Small intestine (tissue), 7 donors: ENCODE measurements around the gene COL26A1. TPM values are rescaled to one million over a fixed set of nuclear protein-coding genes. Genes with fewer than 3 reads are reported as not detected.

Experiments
- DNase-seq, 2 donors: peaks; one replicate each; pipeline versions ENCODE4 v3.0.0 to v3.0.0-alpha.2; 2013
- FAIRE-seq: peaks from 2 replicates; lab custom pipeline; 2012; peaks lifted over from hg19 to GRCh38; lab: Jason Lieb, UNC
- H3K27ac ChIP-seq, 3 donors: one replicate each; pipeline ENCODE4 v1.5.1; 2013; ENCODE audit warnings: low read length in 2 of 3, mild to moderate bottlenecking in 2 of 3, control low read depth in 1 of 3, inconsistent platforms in 1 of 3, low read depth in 1 of 3, moderate library complexity in 1 of 3
- H3K27me3 ChIP-seq, 3 donors: one replicate each; pipeline ENCODE4 v1.6.1; 2013; ENCODE audit warnings: low read length in 3 of 3, inconsistent platforms in 1 of 3; ENCODE audit not compliant: control insufficient read depth in 3 of 3, insufficient read depth in 3 of 3
- H3K36me3 ChIP-seq, 3 donors: one replicate each; pipeline ENCODE4 v1.6.1; 2013; ENCODE audit warnings: low read length in 3 of 3, inconsistent platforms in 1 of 3, low read depth in 1 of 3, mild to moderate bottlenecking in 1 of 3, moderate library complexity in 1 of 3; ENCODE audit not compliant: control insufficient read depth in 3 of 3, insufficient read depth in 2 of 3
- H3K4me1 ChIP-seq, 3 donors: one replicate each; pipeline ENCODE4 v1.6.1; 2013; ENCODE audit warnings: low read length in 2 of 3, inconsistent platforms in 1 of 3, low read depth in 1 of 3, mild to moderate bottlenecking in 1 of 3, moderate library complexity in 1 of 3; ENCODE audit not compliant: control insufficient read depth in 3 of 3, insufficient read depth in 2 of 3
- H3K4me3 ChIP-seq, 3 donors: one replicate each; pipeline ENCODE4 v1.5.1; 2013; ENCODE audit warnings: low read length in 3 of 3, control low read depth in 1 of 3, inconsistent platforms in 1 of 3, low read depth in 1 of 3, mild to moderate bottlenecking in 1 of 3, moderate library complexity in 1 of 3
- H3K9me3 ChIP-seq, 2 donors: one replicate each; pipeline ENCODE4 v1.6.1; 2013; ENCODE audit warnings: low read depth in 1 of 2, low read length in 1 of 2; ENCODE audit not compliant: control insufficient read depth in 2 of 2, insufficient read depth in 1 of 2
- WGBS, 3 donors: extraction: QIAGEN DNeasy Blood & Tissue Kit; methylation state at CpG; one replicate each; pipeline ENCODE4 v1.1.7; 2013; 5-methylcytosine and 5-hydroxymethylcytosine counted together
- polyA plus RNA-seq, 4 donors: library from polyadenylated mRNA; stranded (reverse) in 3 of 4; unstranded in 1 of 4; fragments of 200-250 nt in 3 of 4; fragments of 120-200 nt in 1 of 4; gene quantifications; one replicate each; pipeline versions ENCODE4 v1.2.1 to v1.2.3, GENCODE V29; 2013
- donor health status: healthy with polysubstance abuse.
- donor health status: control.
- donor health status: control.
- donor health status: Bipolar disorder and iron deficiency.
- donor health status: healthy.

The COL26A1 gene
- polyA plus RNA-seq, 4 donors = 0.10 to 0.12 TPM; not detected in 2

DNA sequence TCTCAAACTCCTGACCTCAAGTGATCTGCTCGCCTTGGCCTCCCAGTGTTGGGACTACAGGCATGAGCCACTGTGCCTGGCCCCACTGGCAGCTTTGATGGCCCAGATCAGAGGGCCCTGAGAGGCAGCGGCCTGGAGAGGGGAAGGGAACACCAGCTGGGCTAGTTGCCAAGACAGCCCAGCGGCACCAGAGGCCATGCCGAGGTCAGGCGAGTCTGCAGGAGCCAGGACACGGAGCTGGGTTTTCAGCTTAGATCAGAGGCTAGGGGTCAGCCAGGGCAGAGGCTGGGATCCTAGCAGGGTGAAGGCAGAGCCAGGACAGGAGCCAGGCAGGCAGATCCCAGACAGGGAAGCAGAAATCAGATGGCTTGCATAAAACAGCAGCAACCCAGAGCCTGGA is 173.6 kb downstream of the COL26A1 start:
- DNase-seq = no peak
- WGBS, 3 donors = 42 to 60% (median 58%) methylated on average over 6 of the region's 6 CpGs

DNA sequence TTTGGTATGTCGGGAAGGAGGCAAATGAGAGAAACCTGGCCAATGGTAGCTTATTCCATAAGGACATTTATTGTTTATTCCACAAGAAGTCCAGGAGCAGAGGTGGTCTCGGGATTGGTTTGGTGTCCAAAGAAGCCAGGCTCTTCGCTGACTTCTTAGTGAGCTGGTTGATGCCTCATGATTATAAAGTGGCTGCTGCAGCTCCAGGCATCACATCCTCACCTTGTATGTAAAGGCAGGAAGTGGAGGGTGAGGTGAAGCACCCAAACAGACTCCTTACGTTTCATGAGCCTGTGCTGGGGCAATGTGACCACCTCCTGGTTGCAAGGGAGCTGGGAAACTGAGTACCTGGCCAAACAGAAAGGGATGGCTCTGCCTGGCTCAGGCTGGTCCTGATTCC is 174.0 kb downstream of the COL26A1 start:
- Histone ChIP-seq H3K36me3 (no peaks in the 10 kb centered on the region), H3K4me1 (no peaks in the 10 kb centered on the region), H3K9me3 (peaks cover 0 to 5% of the 10 kb centered on the region in 2 donors), H3K27me3 (no peaks in the 10 kb centered on the region), H3K4me3 (no peak overlapping the region), H3K27ac (no peak overlapping the region)
- WGBS, 3 donors = 75 to 92% (median 86%) methylated on average over 4 of the region's 4 CpGs
- DNase-seq (no peak), FAIRE-seq (no peak)

More for the DNA sequence above, 173.6 kb downstream of the COL26A1 start:
- Histone ChIP-seq H3K4me1 (no peaks in the 10 kb centered on the region), H3K9me3 (peaks cover 0 to 5% of the 10 kb centered on the region in 2 donors), H3K36me3 (no peaks in the 10 kb centered on the region), H3K4me3 (no peak overlapping the region), H3K27me3 (no peaks in the 10 kb centered on the region), H3K27ac (no peak overlapping the region)
- FAIRE-seq = no peak

- FAIRE-seq = no peak
- Histone ChIP-seq H3K4me3 (no peak overlapping the region), H3K27ac (no peak overlapping the region), H3K27me3 (no peaks in the 10 kb centered on the region), H3K4me1 (no peaks in the 10 kb centered on the region), H3K36me3 (no peaks in the 10 kb centered on the region), H3K9me3 (peaks cover 0 to 5% of the 10 kb centered on the region in 2 donors)
- 38 to 61% (median 40%) methylated on average over 8 of the region's 8 CpGs for WGBS, 3 donors
- no peak for DNase-seq
These were observed 174.5 kb downstream of the COL26A1 start for GRCh38 chr7:101537205-101537604.

- DNase-seq (no peak), FAIRE-seq (no peak)
- no peak overlapping the region for H3K4me3 ChIP-seq
- H3K36me3 ChIP-seq = no peaks in the 10 kb centered on the region
- H3K9me3 ChIP-seq = peaks cover 0 to 5% of the 10 kb centered on the region in 2 donors
- no peaks in the 10 kb centered on the region for H3K27me3 ChIP-seq
- no peak overlapping the region for H3K27ac ChIP-seq
- WGBS, 3 donors = 76 to 81% (median 77%) methylated on average over 17 of the region's 17 CpGs
- peaks cover 0 to 2% (median 0%) of the 10 kb centered on the region in 3 donors for H3K4me1 ChIP-seq
These were observed 175.4 kb downstream of the COL26A1 start for GRCh38 chr7:101537935-101538595.

- FAIRE-seq (no peak), DNase-seq (peak; percentile 38 to 78)
- Histone ChIP-seq H3K9me3 (peaks cover 0 to 5% of the 10 kb centered on the region in 2 donors), H3K36me3 (no peaks in the 10 kb centered on the region), H3K27me3 (no peaks in the 10 kb centered on the region), H3K4me3 (no peak overlapping the region), H3K4me1 (peaks cover 0 to 3% (median 0%) of the 10 kb centered on the region in 3 donors), H3K27ac (no peak overlapping the region)
- 24 to 25% (median 24%) methylated on average over 14 to 15 of the region's 15 CpGs for WGBS, 3 donors
These were observed 176.2 kb downstream of the COL26A1 start for GRCh38 chr7:101538596-101539459.

GRCh38 chr7:101539784-101540183 is 177.1 kb downstream of the COL26A1 start:
- Histone ChIP-seq H3K27me3 (no peaks in the 10 kb centered on the region), H3K27ac (no peak overlapping the region), H3K9me3 (peaks cover 0 to 5% of the 10 kb centered on the region in 2 donors), H3K4me3 (no peak overlapping the region), H3K4me1 (peaks cover 0 to 3% (median 0%) of the 10 kb centered on the region in 3 donors), H3K36me3 (no peaks in the 10 kb centered on the region)
- no peak for DNase-seq
- no peak for FAIRE-seq
- WGBS, 3 donors = 78 to 92% (median 86%) methylated on average over 13 of the region's 13 CpGs

- H3K27ac ChIP-seq = no peak overlapping the region
- no peak for FAIRE-seq
- peaks cover 0 to 3% (median 0%) of the 10 kb centered on the region in 3 donors for H3K4me1 ChIP-seq
- H3K4me3 ChIP-seq = no peak overlapping the region
- no peaks in the 10 kb centered on the region for H3K36me3 ChIP-seq
- peak; percentile 66 to 82 for DNase-seq
- WGBS, 3 donors = 26 to 31% (median 29%) methylated on average over 16 of the region's 16 CpGs
- H3K27me3 ChIP-seq = no peaks in the 10 kb centered on the region
- no peaks in the 10 kb centered on the region for H3K9me3 ChIP-seq
These were observed 180.0 kb downstream of the COL26A1 start for GRCh38 chr7:101542527-101543241.

DNA sequence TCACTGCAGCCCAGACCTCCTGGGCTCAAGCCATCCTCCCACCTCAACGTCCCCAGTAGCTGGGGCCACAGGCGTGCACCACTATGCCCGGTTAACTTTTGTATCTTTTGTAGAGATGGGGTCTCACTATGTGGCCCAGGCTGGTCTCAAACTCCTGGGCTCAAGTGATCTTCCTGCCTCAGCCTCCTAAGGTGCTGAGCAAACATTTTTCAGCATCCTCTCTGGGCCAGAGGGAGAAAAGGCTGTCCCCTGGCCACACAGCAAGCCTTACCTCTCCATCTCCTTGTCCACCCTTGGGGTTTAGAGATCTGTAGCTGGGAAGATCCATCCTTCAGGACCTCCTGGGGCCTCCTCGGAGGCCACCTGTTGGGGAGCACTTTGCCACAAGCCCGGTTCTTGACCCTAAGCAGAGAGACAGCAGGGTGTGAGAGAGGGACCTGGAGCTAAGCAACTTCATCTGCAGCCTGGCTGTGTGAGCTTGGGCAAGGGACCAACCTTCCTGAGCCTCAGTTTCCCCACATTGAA is 180.6 kb downstream of the COL26A1 start:
- no peaks in the 10 kb centered on the region for H3K36me3 ChIP-seq
- peaks cover 0 to 3% (median 0%) of the 10 kb centered on the region in 3 donors for H3K4me1 ChIP-seq
- H3K27ac ChIP-seq = no peak overlapping the region
- no peak for DNase-seq
- H3K9me3 ChIP-seq = no peaks in the 10 kb centered on the region
- no peak for FAIRE-seq
- WGBS, 3 donors = 44 to 60% (median 45%) methylated on average over 5 of the region's 5 CpGs
- H3K27me3 ChIP-seq = no peaks in the 10 kb centered on the region
- H3K4me3 ChIP-seq = no peak overlapping the region
